Astrocyte of the cerebellum (primary cell): ENCODE data around the gene CLASP1.

Experiments
- DNase-seq: peaks from one replicate; pipeline ENCODE4 v3.0.0-alpha.2; 2011; ENCODE audit warnings: low read depth
- H3K4me3 ChIP-seq: 2 replicates; pipeline ENCODE4 v1.5.1; 2011; ENCODE audit warnings: mild to moderate bottlenecking, low read depth, low read length, moderate library complexity
- CTCF ChIP-seq: IDR thresholded peaks from 2 replicates; pipeline ENCODE4 v1.5.1; 2012; ENCODE audit warnings: low read length, low read depth, moderate library complexity, mild to moderate bottlenecking; ENCODE audit errors: missing control alignments
- in situ Hi-C: cut with HindIII; loops from 2 replicates; pipeline ENCODE4 v1.10.0; 2017; ENCODE audit warnings: low sequenced_read_pairs

Gene CLASP1

GRCh38 chr2:121527009-121527682 is 122.1 kb downstream of the CLASP1 start:
- no peak for DNase-seq
- no peak for TF ChIP-seq CTCF
- no peak overlapping the region for H3K4me3 ChIP-seq

GRCh38 chr2:121524685-121525425 is 124.4 kb downstream of the CLASP1 start:
- no peak overlapping the region for H3K4me3 ChIP-seq
- no peak for TF ChIP-seq CTCF
- in situ Hi-C loops: no loop called here
- no peak for DNase-seq

More at GRCh38 chr2:121527009-121527682, 122.1 kb downstream of the CLASP1 start:
- in situ Hi-C loops: no loop called here

GRCh38 chr2:121521359-121521758 is 127.9 kb downstream of the CLASP1 start:
- in situ Hi-C loops: no loop called here
- H3K4me3 ChIP-seq: no peak overlapping the region
- no peak for TF ChIP-seq CTCF
- peak; percentile 78 for DNase-seq

GRCh38 chr2:121520641-121520994 is 128.6 kb downstream of the CLASP1 start:
- no peak for DNase-seq
- no peak for TF ChIP-seq CTCF
- in situ Hi-C loops: no loop called here
- no peak overlapping the region for H3K4me3 ChIP-seq

- DNase-seq: no peak
- TF ChIP-seq CTCF: no peak
- in situ Hi-C loops: no loop called here
- no peak overlapping the region for H3K4me3 ChIP-seq
These were observed 129.3 kb downstream of the CLASP1 start for GRCh38 chr2:121519732-121520640.

DNA sequence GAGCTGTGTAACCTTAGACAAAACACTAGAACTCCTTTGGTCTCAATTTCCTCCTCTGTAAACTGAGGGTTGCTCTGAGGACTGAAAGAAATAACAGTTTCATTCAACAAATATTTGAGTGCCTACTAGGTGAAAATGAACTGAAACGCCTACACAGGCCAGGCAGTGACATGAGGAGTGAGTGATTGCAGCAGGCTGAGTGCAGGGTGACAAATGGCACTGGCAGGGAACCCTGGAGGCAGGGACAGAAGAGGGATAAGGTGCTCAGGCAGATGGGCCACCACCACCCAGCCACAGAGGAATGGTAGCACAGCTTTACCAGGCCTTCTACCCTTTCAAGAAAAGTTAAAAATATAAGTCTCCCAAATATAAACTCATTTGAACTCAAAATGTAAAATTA is 130.1 kb downstream of the CLASP1 start:
- in situ Hi-C loops: no loop called here
- no peak for TF ChIP-seq CTCF
- no peak for DNase-seq
- no peak overlapping the region for H3K4me3 ChIP-seq
